KG1 (cell line): ENCODE data around the gene ATF7.
"Not testable (repeated sequence)": the region's sequence is repeated elsewhere in the genome, so short reads cannot be mapped to it uniquely, and the experiment has no call there.

ENCODE experiments used
- DNase-seq: peaks from one replicate; lab custom pipeline; 2025; lab: John Stamatoyannopoulos, UW

The ATF7 gene

GRCh38 chr12:53481939-53482586, 144.1 kb downstream of the ATF7 start:
- no peak for DNase-seq

- DNase-seq, result not testable (repeated sequence)
These were observed 144.7 kb downstream of the ATF7 start for GRCh38 chr12:53481458-53481857.

DNA sequence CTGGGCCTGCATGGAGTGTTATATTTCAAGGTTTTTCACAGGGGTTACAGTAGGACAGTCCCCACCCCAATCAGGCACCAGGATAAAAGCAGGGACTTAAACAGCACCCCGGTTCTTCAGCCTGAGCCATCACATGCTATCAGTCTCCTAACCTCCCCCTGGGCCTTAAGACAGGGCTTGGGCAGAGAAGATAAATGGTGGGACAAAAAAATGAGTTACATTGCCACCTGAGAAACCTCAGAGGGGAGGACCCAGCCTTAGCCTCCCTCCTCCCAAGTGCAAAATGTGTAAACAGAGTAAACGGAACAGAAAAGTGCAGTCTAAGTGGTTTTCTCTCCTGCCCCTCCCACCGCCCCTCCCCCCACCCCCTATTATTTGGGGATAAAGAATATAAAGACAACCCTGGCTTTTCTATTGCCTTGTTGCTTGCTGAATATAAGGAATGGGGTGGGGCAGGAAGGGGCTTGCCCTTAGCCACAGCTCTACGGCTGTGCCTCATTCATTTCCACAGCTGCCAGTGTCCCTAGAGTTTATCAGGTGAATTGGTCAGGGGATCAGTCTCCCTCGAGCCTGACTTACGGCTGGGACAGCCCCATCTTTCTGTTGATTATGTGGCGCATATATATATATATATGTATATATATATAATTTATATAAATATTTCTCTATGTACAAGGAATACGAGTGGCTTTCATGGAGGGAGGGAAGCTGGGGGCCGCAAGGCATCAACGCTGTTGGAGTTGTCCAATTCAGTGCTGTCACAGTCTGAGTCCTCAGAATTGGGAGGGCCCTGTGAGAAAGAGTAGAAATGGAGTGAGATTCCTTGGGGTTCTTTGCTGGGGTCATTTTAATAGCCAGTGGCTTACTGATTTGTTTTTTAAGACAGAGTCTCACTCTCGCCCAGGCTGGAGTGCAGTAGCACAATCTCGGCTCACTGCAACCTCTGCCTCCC, 145.4 kb downstream of the ATF7 start:
- DNase-seq, result no peak

- DNase-seq, result no peak
These were observed 146.9 kb downstream of the ATF7 start for GRCh38 chr12:53479331-53479730.

- DNase-seq, result no peak
These were observed 147.3 kb downstream of the ATF7 start for GRCh38 chr12:53478865-53479264.

DNA sequence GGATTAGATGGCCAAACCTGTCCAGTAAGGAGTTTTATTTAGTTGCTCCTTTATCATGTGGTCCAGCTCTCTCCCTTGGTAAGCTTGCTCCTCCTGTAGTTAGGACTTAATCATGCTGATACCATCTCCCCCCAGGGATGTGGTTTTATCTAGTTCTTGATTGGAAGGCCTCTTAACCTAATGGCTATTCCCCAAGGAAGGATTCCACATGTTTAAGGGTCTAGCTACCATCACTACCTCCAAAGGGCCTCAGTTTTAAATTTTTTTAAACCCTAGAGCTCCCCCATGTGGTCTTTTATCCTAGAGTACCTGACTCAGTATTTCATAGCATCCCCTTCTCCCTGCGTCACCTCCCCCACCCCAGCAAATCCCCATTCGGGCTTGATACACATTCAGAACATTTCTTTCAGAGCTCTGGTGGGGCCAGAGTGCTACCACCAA, 149.4 kb downstream of the ATF7 start:
- DNase-seq, result no peak

DNA sequence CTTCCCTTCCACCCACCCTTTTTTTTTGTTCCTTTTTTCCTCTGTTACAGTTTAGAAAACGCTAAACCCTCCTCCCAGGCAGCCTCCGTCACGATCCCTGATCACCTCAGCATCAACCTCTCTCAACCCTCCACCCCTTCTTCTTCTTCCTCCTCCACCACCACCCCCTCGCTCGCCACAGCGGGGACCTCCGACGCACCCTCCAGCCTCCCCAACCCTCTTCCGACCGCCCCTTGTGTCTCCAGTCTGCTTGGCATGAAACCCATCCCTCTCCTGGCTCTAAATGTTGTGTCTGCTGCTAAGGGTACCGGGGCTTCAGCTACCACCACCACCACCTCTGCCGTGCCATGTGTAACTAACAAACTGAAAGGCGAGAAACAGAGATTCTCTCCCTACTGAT, 151.4 kb downstream of the ATF7 start:
- DNase-seq, result no peak

DNA sequence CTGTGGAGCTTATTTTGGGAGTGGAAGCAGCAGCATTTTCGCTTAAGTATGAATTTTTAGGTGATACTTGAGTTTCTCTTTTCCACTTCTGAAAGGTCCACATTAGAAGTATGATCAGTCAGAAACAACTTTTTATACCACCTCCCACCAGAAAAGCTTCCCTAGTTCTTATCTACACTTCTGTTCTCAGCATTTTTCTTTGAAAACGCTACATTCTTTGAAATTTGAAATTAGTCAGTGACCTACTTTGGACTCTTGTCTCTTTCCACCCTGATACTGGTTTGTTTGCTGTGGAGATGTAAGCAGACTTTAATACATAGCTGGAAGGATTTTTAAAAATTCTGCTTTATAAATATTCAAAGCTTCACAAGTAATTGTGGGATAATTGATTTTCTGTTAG, 152.1 kb downstream of the ATF7 start:
- no peak for DNase-seq

DNA sequence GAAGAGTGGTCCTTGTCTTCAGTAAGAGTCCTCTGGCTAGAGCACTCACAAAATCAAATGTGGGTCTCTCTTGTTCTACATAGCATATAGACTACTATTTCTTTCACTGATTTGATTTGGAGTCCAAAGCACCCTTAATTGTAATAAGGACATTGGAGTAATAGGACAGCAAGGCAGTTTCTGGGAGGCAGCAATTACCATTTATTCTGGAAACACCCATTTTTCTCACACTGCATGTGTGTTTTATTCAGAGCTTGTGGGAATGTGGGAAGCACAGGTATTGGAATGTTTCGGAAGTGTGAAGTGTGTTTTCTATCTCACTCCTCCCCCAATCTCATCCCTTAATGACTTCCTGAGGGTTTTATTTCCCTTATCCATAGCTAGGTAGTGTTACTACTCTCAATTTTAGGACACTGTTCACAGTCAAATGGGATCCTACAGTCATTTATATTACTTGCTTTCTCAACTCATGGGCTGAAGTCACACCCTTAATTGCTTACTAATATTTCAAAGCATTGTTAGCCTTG, 154.1 kb downstream of the ATF7 start:
- no peak for DNase-seq

DNA sequence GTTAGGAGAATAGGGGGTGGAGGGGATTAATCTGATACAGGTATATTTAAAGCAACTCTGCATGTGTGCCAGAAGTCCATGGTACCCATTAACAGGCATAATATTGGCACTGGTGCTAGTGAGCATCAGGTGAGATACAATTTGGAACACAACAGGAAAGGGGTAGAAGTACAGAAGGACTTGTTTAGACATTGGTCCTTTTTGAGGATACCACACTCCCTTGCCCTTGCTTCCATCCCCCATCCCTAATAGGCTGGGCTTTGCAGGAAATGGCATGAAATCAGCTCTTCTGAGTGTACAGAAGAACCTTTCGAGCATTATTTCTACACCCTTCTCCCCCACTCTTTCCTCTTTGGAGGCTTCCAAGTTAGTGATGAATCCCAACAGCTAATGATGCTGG, 157.9 kb downstream of the ATF7 start:
- DNase-seq, result no peak

DNA sequence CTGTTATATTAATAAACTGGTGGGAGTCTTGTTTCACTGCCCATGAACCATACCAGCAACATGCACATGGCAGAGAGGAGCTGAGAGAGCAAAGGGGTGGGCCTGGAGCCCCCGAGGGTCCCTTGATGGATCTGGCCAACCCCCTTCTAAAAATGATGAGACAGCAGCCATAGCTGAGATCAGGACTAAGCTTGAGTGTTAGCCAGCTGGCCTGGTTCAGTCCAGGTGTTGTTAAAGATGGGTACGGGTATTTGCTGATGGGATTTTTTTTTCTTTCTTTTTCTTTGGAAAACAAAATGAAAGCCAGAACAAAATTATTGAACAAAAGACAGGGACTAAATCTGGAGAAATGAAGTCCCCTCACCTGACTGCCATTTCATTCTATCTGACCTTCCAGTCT, 158.3 kb downstream of the ATF7 start:
- no peak for DNase-seq

GRCh38 chr12:53467082-53467481, 159.1 kb downstream of the ATF7 start:
- DNase-seq, result no peak

DNA sequence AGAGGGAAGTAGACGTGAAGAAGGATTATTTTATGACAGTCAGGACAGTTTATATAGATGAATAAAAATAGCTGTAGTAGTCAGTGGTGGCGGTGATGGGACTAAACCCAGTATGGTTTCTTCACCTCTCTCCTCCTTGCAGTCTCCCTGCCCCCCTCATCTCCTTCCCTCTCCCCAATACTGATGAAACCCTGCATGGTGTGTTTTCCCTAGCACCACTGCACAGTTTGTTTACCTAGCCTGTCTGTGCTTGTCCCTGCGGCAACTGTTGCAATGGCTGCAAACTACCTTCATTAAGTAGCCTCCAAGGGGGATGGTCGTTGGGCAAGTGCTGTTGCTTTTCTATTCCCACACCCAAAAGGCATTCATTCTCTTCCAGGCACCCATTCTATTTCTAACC, 159.5 kb downstream of the ATF7 start:
- DNase-seq, result no peak

DNA sequence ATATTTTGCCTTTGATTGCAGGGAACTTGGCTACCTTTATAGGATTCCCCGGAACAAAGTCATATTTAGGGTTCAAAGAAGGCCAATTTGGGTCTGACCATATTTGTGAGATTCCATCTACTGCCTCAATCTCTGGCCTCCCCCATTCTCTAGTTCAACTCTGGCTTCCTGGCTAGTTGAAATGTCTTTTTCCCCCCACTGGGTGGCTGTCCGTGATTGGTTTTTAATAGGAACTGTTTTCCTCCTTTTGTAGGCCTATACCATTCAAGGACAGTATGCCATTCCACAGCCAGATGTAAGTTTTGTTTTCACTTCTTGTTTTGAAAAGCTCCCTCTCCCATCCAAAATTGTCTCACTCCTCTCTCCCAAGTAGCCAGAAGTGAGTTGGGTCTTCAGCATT, 160.5 kb downstream of the ATF7 start:
- no peak for DNase-seq

GRCh38 chr12:53464685-53465418, 161.3 kb downstream of the ATF7 start:
- no peak for DNase-seq

DNA sequence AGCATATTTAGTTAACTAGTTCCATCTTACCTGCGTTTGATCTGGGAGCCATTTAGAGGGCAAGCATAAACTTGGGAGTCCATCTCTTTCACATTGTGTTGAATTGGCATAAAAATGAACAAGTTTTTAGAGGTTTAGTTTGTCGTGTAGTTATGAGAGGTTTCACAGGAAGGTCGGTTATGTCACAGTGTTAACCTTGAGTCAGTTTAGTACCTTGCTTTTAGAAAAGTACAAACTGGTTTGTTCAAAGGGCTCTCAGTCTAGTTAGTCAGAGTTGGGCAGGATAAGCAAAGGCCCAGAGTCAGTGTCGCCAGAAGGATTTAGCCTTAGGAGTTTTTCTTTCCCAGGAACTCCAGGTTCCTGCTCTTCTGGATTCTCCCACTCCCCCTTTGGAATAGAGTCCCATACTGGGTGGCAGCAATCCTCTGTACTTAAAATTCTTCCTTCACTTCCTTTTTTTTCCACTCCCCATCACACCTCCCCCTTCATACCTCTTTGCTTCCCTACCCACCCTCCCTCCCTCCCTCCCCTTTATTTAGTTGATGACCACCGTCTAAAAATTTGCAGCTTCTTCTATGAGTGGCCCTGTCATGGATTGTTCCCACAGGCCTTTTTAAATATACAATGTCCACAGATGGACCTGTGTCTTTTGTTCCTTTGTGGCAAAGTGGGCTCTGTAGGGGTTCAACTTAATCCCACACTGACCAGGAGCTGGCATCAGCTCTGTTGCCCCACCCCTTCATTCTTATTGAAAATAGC, 162.2 kb downstream of the ATF7 start:
- DNase-seq, result no peak

DNA sequence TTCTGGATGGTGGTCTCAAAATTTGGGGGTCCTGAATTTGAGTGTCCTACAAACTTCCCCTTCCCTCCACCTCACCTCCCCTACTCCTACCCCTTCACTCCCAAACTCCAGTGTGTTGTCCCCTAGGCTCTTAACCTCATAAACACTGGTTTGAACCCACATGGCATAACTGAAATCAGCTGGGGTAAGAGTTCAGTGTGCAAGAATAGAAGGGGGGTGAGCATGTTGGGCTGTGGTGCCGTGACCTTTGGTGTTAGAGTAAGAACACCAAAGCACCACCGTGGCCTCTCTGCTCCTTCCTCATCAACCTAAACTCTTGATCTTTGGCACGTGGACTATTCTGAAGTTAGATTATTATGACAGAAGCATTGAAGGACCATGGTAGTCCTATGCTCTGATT, 163.2 kb downstream of the ATF7 start:
- no peak for DNase-seq

DNA sequence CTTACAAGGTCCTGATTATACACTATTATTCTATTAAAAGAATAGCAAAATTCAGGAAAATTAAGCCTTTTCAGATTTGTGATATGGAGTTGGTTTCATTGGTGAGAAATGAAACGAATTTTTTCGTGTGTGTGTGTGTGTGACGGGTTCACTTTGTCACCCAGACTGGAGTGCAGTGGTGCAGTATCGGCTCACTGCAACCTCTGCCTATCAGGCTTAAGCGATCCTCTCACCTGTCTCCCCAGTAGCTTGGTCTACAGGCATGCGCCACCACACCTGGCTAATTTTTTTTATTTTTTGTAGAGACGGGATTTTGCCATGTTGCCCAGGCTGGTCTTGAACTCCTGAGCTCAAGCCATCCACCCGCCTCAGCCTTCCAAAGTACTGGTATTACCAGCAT, 164.6 kb downstream of the ATF7 start:
- DNase-seq, result no peak

DNA sequence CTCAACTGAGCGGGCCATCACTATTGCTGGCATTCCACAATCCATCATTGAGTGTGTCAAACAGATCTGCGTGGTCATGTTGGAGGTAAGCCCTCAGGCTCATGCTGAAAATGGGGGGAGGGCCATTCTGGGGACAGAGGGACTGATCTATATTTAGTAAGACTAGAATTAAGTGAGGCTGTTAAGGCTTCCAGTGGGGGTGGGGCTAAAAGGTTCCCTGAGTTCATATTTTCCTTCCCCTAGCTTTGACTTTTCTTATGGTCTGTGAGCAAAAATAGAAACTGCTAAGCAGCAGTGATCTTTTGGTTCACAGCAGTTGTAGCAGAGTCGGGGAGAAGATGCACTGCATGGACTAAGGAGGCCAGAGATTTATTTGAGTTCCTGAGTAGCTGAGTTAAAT, 165.1 kb downstream of the ATF7 start:
- DNase-seq, result no peak

DNA sequence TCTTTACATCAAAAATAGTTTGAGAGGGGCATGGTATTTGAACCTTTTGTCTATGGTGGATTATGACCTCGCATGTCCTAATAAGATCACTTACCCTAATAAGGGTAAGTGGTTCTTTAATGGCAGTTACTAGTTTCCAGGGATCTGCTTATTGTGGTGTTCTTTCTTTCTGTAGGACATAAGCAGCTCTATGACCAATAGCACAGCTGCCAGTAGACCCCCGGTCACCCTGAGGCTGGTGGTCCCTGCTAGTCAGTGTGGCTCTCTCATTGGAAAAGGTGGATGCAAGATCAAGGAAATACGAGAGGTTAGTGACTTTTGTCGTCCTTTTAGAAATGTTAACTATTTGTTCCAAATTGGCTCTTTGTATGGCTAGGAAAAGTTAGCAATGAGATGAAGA, 167.1 kb downstream of the ATF7 start:
- no peak for DNase-seq
